ENCODE results near the gene PON3.

GRCh38 chr7:95404316-95404865, 8.2 kb upstream of the PON3 start:
- TF ChIP-seq RNF2 (IDR thresholded peaks at IDR 0.05; ENCODE audit: borderline replicate concordance, low read depth), result no peak
- no peak for TF ChIP-seq CEBPB (IDR thresholded peaks at IDR 0.05)
- no peak for TF ChIP-seq SMC3 (IDR thresholded peaks at IDR 0.05)

Data from A549 (cell line).